Measurements from ENCODE around the gene POU3F2. TPM values are rescaled to one million over a fixed set of nuclear protein-coding genes. Genes with fewer than 3 reads are reported as not detected.

The POU3F2 gene
- polyA plus RNA-seq, 2 of the 4 experiments (the other 2 are of a cell fraction), result not detected

- no peak for ATAC-seq
- Histone ChIP-seq H3K4me3 (no peak overlapping the region), H3K27ac (no peak overlapping the region), H3K9me3 (no peaks in the 10 kb centered on the region), H3K4me1 (no peaks in the 10 kb centered on the region), H3K4me2 (no peak overlapping the region)
- FAIRE-seq, result no peak
- 19% methylated on average over 3 of the region's 3 CpGs for WGBS (ENCODE audit: missing lambda C conversion rate)
- CTCF ChIA-PET, result no interaction called here
- TF ChIP-seq RCOR1 (IDR thresholded peaks at IDR 0.05; ENCODE audit: low read depth, low read length) (no peak), CHD4 (IDR thresholded peaks at IDR 0.05; ENCODE audit: borderline replicate concordance) (no peak), PBX3 (IDR thresholded peaks at IDR 0.05) (no peak), MYC (IDR thresholded peaks at IDR 0.05; ENCODE audit: borderline replicate concordance, low read length) (no peak), RAD21 (conservative IDR thresholded peaks at IDR 0.05 in 1 of 2, IDR thresholded peaks at IDR 0.05 in 1 of 2) (no peak), TFCP2L1 (CRISPR knock-in tag; IDR thresholded peaks at IDR 0.05) (no peak), JUNB (IDR thresholded peaks at IDR 0.05) (no peak), ATOH8 (CRISPR knock-in tag; IDR thresholded peaks at IDR 0.05; ENCODE audit: low read depth) (no peak), E2F6 (IDR thresholded peaks at IDR 0.05; ENCODE audit: borderline replicate concordance, low read depth) (no peak), POLR2A (IDR thresholded peaks at IDR 0.05; ENCODE audit: low read length) (no peak), EP300 (IDR thresholded peaks at IDR 0.05) (no peak), PHF8 (IDR thresholded peaks at IDR 0.05; ENCODE audit: borderline replicate concordance, low read depth) (no peak), POLR2AphosphoS2 (conservative IDR thresholded peaks at IDR 0.05; ENCODE audit: low read length) (no peak)
- DNase-seq (ENCODE audit: low read depth in 1 of 2, low spot score in 1 of 2), result no peak
- POLR2A ChIA-PET, result no interaction called here
These were observed 33.5 kb upstream of the POU3F2 start for GRCh38 chr6:98800866-98801265.

- Histone ChIP-seq H3K9me3 (no peaks in the 10 kb centered on the region), H3K4me3 (no peak overlapping the region), H3K27ac (no peak overlapping the region), H3K4me1 (no peaks in the 10 kb centered on the region), H3K4me2 (no peak overlapping the region)
- 47% methylated on average over 4 of the region's 4 CpGs for WGBS (ENCODE audit: missing lambda C conversion rate)
- FAIRE-seq (no peak), DNase-seq (ENCODE audit: low read depth in 1 of 2, low spot score in 1 of 2) (no peak), ATAC-seq (no peak)
- ChIA-PET POLR2A (no interaction called here), CTCF (no interaction called here)
- TF ChIP-seq MYC (IDR thresholded peaks at IDR 0.05; ENCODE audit: borderline replicate concordance, low read length), result no peak
- no peak for TF ChIP-seq ZNF302 (CRISPR knock-in tag; IDR thresholded peaks at IDR 0.05)
- no peak for TF ChIP-seq MAX (IDR thresholded peaks at IDR 0.05)
- no peak for TF ChIP-seq TFCP2L1 (CRISPR knock-in tag; IDR thresholded peaks at IDR 0.05)
- no peak for TF ChIP-seq MAFK (IDR thresholded peaks at IDR 0.05; ENCODE audit: partially characterized antibody)
- no peak for TF ChIP-seq BHLHE40 (IDR thresholded peaks at IDR 0.05; ENCODE audit: low read depth, low read length)
- TF ChIP-seq HOXA7 (CRISPR knock-in tag; IDR thresholded peaks at IDR 0.05), result no peak
- TF ChIP-seq ELK1 (IDR thresholded peaks at IDR 0.05; ENCODE audit: low read depth, low read length), result no peak
- TF ChIP-seq HOXB13 (CRISPR knock-in tag; IDR thresholded peaks at IDR 0.05; ENCODE audit: low read depth), result no peak
- TF ChIP-seq NPAS2 (CRISPR knock-in tag; IDR thresholded peaks at IDR 0.05; ENCODE audit: borderline replicate concordance), result no peak
- TF ChIP-seq HMGXB4 (CRISPR knock-in tag; IDR thresholded peaks at IDR 0.05; ENCODE audit: borderline replicate concordance), result no peak
- TF ChIP-seq SMC3 (IDR thresholded peaks at IDR 0.05), result no peak
- TF ChIP-seq ZC3H11A (IDR thresholded peaks at IDR 0.05), result no peak
- TF ChIP-seq RAD21 (conservative IDR thresholded peaks at IDR 0.05 in 1 of 2, IDR thresholded peaks at IDR 0.05 in 1 of 2), result no peak
- no peak for TF ChIP-seq REST (IDR thresholded peaks at IDR 0.05)
These were observed 25.7 kb upstream of the POU3F2 start for GRCh38 chr6:98808541-98809210.
